GM19099 (cell line): ENCODE data around the gene TMEM178A.

Experiments used
- POLR2A ChIP-seq: IDR thresholded peaks from 3 replicates; pipeline ENCODE4 v1.6.1; 2011; ENCODE audit warnings: low read depth; ENCODE audit not compliant: insufficient read length; ENCODE audit errors: extremely low read depth

Gene TMEM178A

DNA sequence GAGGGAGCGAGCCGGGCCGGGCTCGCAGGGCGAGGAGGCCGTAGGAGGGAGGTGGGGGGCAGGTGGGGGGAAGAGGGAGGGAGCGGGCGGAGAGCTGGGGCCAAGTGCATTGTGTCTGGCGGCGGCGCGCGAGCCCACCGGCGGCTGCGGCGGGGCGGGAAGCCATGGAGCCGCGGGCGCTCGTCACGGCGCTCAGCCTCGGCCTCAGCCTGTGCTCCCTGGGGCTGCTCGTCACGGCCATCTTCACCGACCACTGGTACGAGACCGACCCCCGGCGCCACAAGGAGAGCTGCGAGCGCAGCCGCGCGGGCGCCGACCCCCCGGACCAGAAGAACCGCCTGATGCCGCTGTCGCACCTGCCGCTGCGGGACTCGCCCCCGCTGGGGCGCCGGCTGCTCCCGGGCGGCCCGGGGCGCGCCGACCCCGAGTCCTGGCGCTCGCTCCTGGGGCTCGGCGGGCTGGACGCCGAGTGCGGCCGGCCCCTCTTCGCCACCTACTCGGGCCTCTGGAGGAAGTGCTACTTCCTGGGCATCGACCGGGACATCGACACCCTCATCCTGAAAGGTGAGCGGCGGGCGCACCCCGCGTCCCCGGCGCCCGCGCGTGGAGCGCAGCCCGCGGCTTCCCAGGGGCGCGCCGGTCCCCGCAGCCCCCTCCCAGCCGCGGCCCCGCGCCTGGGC is at the start of gene TMEM178A:
TSS of gene TMEM178A (plus strand) at position 107 of the 680 bp plus-strand sequence. CDS start at position 165, 58 bp downstream.
- TF ChIP-seq POLR2A, result no peak

DNA sequence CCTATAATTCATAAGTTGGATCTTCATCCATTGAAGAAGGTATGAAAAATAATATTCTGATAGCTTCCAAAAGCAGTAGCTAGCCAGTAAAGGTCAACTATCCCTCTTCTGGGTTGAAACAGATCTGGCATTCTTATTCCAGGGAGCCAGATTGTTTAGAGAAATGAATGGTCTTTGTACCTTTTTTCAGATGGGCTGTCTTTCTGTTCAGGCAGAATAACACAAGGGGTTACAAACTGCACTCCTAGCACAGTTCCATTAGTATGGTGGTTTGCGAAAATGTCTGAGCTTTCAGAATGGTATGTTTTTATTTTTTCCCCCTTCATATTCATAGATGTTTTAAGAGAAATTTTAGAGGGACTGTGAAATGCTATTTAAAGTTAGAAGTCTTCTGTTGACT is 47.5 kb upstream of the TMEM178A start:
- no peak for TF ChIP-seq POLR2A

DNA sequence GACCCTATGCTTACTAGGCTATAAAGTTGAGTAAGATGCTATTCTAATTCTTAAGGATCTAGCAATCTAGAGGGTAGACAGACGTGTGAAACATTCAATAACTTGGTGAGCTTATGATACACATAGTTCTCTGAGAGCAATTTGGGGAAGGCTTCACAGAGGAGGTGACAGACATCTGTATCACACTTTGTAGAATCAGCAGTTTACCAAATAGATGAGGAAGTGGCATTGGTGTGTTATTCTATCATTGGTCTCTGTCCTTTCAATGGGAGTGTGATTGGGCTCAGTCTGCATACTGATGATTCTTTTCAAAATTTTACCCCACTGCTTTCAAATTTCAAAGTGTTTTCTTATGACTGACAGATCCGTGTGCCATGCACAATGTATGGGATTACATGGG is 47.0 kb upstream of the TMEM178A start:
- TF ChIP-seq POLR2A, result no peak

DNA sequence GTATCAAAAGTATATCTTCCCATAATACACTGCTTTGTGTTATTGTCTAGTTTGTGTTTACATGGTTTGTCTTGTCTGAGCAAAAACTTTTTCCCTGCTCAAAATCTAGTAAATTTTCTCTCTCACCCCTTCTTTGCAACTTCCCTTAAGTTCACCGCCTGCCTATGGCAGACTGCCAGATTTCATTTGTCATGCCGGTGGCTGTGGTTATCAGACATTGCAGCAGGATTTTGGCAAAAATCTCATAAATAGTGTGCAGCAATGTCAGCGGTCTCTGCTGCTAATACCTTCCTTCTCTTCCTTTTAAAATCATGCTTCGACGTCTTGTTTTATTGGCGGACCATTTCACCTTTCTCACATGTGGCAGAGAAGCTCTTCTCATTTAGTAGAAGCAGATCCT is 45.6 kb upstream of the TMEM178A start:
- no peak for TF ChIP-seq POLR2A

DNA sequence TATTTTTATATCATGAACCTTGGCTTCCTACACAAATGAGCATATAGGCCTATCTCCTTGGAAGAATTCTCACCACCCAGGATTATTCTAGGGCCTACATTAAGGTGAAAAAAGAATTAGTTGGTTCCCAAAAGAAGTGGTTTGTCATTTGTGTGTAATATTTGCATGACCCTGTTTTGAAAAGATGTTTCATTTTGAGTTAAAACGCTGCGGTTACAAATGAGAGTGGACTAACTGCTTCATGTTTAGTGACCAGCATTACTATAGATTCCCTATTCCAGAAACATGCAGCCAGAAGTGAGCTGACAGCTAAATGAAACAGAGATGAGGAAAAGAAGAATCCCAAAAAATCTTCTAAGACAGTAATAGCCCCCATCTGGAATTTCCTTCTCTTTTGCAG is 44.1 kb upstream of the TMEM178A start:
- no peak for TF ChIP-seq POLR2A

DNA sequence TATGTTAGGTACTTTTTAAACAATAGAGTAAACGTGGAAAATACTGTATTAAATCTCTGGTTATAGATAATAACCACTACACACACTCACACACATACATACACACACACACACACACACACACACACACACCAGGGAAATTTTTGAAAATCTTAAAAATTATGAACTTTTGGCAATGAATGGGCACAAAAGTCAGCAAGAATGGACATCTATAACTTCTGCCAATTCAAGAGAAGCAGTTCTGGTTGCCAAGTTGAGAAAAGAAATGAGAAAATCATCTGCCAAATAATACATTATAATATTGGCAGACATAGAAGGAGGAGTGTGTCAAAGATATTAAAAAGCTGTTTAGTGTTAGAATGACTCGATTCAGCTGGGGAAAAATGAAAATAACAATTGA is 42.9 kb upstream of the TMEM178A start:
- no peak for TF ChIP-seq POLR2A

DNA sequence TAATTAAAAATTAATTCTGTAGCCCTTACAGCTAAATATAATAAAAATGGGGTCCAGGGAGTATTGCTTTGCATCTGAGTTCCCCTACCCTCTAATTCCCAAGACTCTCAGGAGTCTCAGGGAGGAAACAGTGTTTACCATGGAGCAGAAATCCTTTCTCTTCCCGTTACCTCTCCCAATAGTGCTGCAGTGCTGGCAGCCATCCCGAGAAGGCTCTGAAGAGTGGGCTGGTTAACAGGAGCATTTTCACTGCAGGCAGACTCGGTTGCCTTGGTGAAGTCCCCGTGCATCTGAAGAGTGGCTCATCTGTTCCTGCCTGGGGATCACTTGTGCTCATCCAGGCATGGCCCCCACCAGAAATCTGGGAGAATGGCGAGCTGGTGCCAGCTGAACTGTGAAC is 41.8 kb upstream of the TMEM178A start:
- TF ChIP-seq POLR2A, result no peak

DNA sequence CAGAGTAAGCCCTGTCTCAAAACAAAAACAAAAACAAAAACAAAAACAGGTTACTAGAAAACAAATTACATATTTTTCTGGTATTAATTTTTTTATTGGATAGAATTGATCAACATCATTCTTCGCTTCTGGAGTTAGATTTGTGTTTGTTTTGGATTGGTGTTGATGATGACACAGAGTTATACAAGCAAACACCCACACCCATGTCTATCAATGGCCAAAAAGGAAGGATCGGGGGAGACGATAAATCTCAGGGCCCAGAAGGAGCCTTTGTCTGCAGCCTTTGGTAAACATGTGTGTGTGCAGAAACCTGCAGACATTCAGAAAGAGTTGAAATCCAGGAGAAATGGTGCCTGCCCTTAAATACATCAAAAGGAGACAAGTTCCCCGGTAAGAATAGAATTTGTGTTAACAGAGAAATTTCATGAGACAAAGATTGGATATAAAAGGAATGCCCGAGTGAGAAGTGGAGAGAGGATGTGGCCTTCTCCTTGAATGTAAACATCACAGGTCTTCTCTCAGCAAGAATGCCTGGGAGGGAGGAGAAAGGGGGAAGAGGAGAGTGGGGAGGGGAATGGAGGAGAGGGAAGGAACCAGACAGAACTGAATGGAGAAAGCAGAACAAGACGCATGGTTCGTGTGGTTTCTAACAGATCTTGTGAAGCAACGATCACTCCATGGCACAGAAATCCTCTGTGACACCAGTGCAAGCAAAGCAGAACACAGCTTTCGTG is 40.4 kb upstream of the TMEM178A start:
- TF ChIP-seq POLR2A, result no peak

DNA sequence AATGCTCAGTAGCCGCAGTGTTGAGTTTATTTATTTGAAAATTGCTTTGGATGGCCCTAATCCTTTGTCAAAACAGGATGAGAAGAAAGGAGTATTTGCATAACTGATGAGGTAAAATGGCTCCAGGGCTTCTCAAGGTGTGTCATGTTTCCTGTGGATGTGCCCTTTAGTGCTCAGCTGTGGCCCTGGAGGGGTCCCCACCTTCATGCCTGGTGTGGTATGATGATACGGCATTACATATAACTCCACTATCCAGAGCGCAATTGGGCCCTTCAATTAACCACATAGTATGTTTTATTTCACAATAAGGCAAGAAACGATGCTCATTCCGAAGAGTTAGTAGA is 39.8 kb upstream of the TMEM178A start:
- TF ChIP-seq POLR2A, result no peak

DNA sequence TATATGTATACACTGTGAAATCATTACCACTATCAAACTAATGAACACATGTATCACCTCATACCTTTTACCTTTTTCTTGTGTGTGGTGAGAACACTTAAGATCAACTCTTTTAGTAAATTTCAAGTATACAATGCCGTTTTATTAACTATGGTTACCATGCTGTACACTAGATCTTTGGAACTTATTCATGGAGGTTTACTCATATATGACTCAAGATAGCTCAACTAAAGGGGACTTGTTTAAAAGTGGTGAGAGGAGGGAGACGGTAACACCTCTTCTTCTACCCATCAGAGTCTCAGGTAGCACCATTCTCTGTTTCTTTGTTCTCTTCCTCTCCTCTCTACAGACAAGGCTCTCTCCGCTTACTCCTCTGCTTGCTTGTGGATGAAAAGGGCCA is 36.1 kb upstream of the TMEM178A start:
- no peak for TF ChIP-seq POLR2A

DNA sequence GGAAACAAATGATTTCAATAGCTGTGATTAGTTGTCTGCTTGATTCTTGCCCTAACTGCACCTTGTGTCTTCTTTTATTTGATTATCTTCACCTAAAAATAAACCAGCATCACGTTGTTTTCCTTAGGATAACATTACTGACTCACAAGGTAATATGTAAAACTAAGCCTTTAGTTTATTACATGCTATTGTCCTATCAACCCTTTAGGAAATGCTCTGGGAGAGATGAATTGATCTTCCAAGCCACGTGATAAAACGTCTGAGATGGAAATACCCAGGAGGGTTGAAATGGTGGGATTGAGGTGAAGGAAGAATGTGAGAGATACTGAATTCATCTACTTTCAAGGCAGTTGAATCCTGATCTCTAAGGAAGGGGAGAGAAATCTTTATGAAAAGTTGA is 34.5 kb upstream of the TMEM178A start:
- no peak for TF ChIP-seq POLR2A

DNA sequence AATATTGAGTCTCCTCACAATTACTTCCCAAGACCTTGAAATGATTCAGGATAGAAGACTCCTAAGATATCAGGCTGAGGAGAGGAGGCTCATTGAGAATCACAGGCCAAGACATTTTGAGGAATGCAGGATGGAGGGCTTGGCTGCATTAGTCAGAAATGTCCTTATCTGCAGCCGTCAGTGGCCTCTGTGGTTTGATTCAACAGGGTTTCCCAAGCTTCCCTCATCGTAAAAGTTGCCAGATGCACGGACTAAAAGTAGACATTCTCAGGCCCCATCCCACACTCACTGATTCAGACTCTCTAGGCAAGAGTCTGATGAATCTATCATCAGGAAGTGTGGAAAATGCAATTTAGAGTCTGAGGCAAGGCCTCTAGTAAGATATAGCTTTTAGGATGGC is 34.0 kb upstream of the TMEM178A start:
- no peak for TF ChIP-seq POLR2A

DNA sequence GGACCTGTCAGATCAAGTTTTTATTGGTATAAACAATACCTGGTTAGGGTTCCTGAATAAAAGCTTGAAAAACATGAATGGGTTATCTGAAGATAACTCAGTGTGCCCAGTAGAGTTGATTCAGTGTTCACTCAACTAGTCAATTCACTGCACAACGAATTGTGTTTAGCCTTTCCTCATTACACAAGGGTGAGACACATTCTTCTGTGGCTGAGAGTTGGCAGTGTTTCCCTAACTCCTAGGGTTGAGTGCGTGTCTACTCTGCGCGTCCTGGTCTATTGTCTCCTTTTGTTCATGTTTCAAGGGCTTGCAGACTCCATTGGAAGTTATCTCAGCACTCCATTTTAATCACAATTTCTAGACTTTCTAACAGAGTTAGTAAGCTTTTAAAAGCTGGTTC is 32.8 kb upstream of the TMEM178A start:
- no peak for TF ChIP-seq POLR2A

DNA sequence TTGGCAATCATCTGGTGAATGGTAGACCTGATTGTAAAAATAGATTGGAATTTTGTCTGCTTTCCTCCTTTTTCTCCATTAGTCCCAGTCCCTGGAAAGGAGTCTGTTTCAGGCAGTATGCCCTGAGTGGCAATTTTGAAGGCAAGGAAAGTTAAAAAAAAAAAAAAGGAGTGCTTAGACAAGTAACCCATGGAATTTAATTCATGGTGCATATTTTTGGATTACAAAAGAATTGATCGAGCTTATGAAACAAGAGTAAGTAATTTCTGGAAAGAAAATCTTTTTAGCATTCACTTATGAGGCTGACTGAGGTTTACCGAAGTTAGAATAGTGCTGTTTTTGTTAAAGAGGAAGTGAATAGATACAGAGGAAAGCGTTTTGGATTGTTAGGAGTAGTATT is 29.4 kb upstream of the TMEM178A start:
- TF ChIP-seq POLR2A, result no peak

DNA sequence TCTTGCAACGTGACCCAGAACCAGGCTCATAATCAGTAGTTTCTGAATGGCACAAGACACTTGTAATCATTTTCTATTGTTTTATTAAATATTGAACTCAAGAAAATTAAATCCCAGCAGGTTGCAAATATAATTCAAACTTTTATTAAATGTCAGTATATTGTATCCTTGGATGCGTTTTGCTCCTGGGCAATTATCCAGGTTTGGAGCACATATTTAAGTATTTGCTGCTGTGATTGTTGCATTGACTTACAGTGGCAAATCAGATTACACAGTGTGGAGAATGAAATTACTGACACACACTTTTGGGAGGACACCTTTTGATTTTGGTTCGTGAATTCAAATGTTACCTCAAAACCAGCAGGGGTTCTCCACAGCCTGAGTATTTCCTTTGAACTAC is 27.1 kb upstream of the TMEM178A start:
- no peak for TF ChIP-seq POLR2A

DNA sequence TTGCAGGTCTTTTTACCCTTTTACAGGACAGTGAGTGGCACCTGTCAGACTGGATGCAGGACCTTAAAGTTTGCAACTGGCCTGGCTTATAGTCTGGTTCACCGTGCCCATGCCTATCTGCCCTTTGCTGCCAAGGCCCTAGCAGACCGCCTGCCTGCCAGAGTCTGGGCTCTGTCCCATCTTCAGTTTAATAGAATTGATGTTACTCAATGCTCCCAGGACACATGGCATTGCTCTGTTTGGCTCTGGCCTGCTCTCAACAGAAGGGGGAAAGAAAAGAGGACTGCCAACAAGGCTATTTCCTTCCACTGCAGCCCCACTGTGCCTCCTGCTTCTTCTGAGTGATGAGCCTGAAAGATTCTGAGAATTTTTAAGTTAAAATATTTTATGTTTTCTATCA is 25.6 kb upstream of the TMEM178A start:
- no peak for TF ChIP-seq POLR2A

DNA sequence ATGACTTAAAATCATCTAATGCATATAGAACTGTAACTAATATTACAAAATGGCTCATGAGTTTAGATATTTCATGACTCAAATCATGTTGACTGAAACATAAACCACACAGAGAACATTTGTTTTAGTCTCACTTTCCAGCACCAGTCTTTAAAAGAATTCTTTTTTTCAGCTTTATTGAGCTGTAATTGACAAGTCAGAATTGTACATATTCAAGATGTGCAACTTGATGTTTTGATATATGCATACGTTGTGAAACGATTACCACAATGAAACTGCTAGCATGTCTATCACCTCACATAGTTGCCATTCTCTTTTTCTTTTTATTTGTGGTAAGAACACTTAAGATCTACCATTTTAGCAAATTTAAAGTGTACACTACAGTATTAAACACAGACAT is 25.0 kb upstream of the TMEM178A start:
- no peak for TF ChIP-seq POLR2A
